Glutamatergic neuron (in vitro differentiated cells): ENCODE data around the gene SCRN3. TPM values are rescaled to one million over a fixed set of nuclear protein-coding genes. Genes with fewer than 3 reads are reported as not detected.

Experiments used
- DNase-seq: peaks from one replicate; pipeline ENCODE4 v3.0.0; 2022
- H3K27ac Mint-ChIP-seq: one replicate; pipeline ENCODE4 v1.8.0; 2020; ENCODE audit warnings: mild to moderate bottlenecking, mixed read lengths, inconsistent platforms; ENCODE audit not compliant: unreplicated experiment
- H3K27me3 Mint-ChIP-seq: one replicate; pipeline ENCODE4 v1.8.0; 2020; ENCODE audit warnings: mild to moderate bottlenecking, moderate library complexity, mixed read lengths, inconsistent platforms; ENCODE audit not compliant: unreplicated experiment
- H3K36me3 Mint-ChIP-seq: one replicate; pipeline ENCODE4 v1.8.0; 2020; ENCODE audit warnings: mild to moderate bottlenecking, mixed read lengths, inconsistent platforms; ENCODE audit not compliant: unreplicated experiment
- H3K4me1 Mint-ChIP-seq: one replicate; pipeline ENCODE4 v1.8.0; 2020; ENCODE audit warnings: mild to moderate bottlenecking, low read depth, mixed read lengths, inconsistent platforms; ENCODE audit not compliant: unreplicated experiment
- H3K4me3 Mint-ChIP-seq: one replicate; pipeline ENCODE4 v1.8.0; 2020; ENCODE audit warnings: mild to moderate bottlenecking, mixed read lengths, inconsistent platforms; ENCODE audit not compliant: unreplicated experiment
- H3K9me3 Mint-ChIP-seq: one replicate; pipeline ENCODE4 v1.8.0; 2020; ENCODE audit warnings: mild to moderate bottlenecking, moderate library complexity, mixed read lengths, inconsistent platforms; ENCODE audit not compliant: unreplicated experiment
- CTCF ChIP-seq: fragments of 200-600 bp; sonication (generic); IDR thresholded peaks from one replicate; pipeline ENCODE4 v1.5.0; 2021; ENCODE audit not compliant: partially characterized antibody, unreplicated experiment
- total RNA-seq: library from RNA; stranded (reverse); fragmentation: NEBNext Ultra II Directional; extraction: Animal tissue kit (Norgen Biotek cat#: 25700); gene quantifications from one replicate; pipeline ENCODE4 v1.2.1, GENCODE V29; 2021; ENCODE audit not compliant: unreplicated experiment

Gene SCRN3
- total RNA-seq, 1 donor from 2014 or later = 51.3 TPM

- no peaks in the 10 kb centered on the region for H3K9me3 Mint-ChIP-seq
- no peaks in the 10 kb centered on the region for H3K4me1 Mint-ChIP-seq
- H3K36me3 Mint-ChIP-seq = peaks cover 5% of the 10 kb centered on the region
- TF ChIP-seq CTCF = no peak
- H3K27me3 Mint-ChIP-seq = no peaks in the 10 kb centered on the region
- H3K4me3 Mint-ChIP-seq = no peak overlapping the region
- no peak for DNase-seq
- H3K27ac Mint-ChIP-seq = no peak overlapping the region
Measured at GRCh38 chr2:174454566-174454965, 59.0 kb downstream of the SCRN3 start.

GRCh38 chr2:174461221-174461620 lies 65.7 kb downstream of the SCRN3 start:
- TF ChIP-seq CTCF = no peak
- no peaks in the 10 kb centered on the region for H3K36me3 Mint-ChIP-seq
- H3K4me1 Mint-ChIP-seq = peaks cover 9% of the 10 kb centered on the region
- no peak overlapping the region for H3K4me3 Mint-ChIP-seq
- no peaks in the 10 kb centered on the region for H3K9me3 Mint-ChIP-seq
- H3K27me3 Mint-ChIP-seq = no peaks in the 10 kb centered on the region
- no peak for DNase-seq
- no peak overlapping the region for H3K27ac Mint-ChIP-seq

- no peak overlapping the region for H3K27ac Mint-ChIP-seq
- no peak overlapping the region for H3K4me3 Mint-ChIP-seq
- TF ChIP-seq CTCF = no peak
- no peaks in the 10 kb centered on the region for H3K27me3 Mint-ChIP-seq
- H3K9me3 Mint-ChIP-seq = no peaks in the 10 kb centered on the region
- H3K4me1 Mint-ChIP-seq = peaks cover 9% of the 10 kb centered on the region
- DNase-seq = peak; percentile 75
- H3K36me3 Mint-ChIP-seq = peaks cover 4% of the 10 kb centered on the region
Measured at GRCh38 chr2:174465327-174465726, 69.8 kb downstream of the SCRN3 start.

- Mint-ChIP-seq H3K4me3 (no peak overlapping the region), H3K36me3 (peaks cover 4% of the 10 kb centered on the region), H3K9me3 (peaks cover 3% of the 10 kb centered on the region), H3K27me3 (peaks cover 3% of the 10 kb centered on the region), H3K4me1 (peaks cover 19% of the 10 kb centered on the region), H3K27ac (no peak overlapping the region)
- no peak for DNase-seq
- TF ChIP-seq CTCF = no peak
Measured at GRCh38 chr2:174473796-174474195, 78.3 kb downstream of the SCRN3 start.

GRCh38 chr2:174477759-174478158 lies 82.2 kb downstream of the SCRN3 start:
- peak overlapping the region; percentile 57 for H3K4me3 Mint-ChIP-seq
- DNase-seq = no peak
- H3K36me3 Mint-ChIP-seq = peaks cover 8% of the 10 kb centered on the region
- H3K27ac Mint-ChIP-seq = peak overlapping the region; percentile 86
- no peak for TF ChIP-seq CTCF
- peaks cover 31% of the 10 kb centered on the region for H3K4me1 Mint-ChIP-seq
- H3K9me3 Mint-ChIP-seq = peaks cover 4% of the 10 kb centered on the region
- peaks cover 4% of the 10 kb centered on the region for H3K27me3 Mint-ChIP-seq

Other genes starting within 250 kb of the SCRN3 start
- 96.2 TPM for gene OLA1, start 147.2 kb upstream of the SCRN3 start, total RNA-seq
- not detected for gene SP9, start 60.8 kb upstream of the SCRN3 start, total RNA-seq
- gene GPR155, start 91.3 kb downstream of the SCRN3 start, total RNA-seq = 51.1 TPM
- gene WIPF1, start 202.1 kb downstream of the SCRN3 start, total RNA-seq = 15.5 TPM